Hematopoietic multipotent progenitor cell treated with erythropoietin and hydrocortisone succinate and interleukin-3 and kit ligand, for 4 days (in vitro differentiated cells): Measurements from ENCODE around the gene SERGEF.
A peak's percentile ranks its signal among the peaks of the same experiment; 100 is the strongest.

Source experiments
- DNase-seq: peaks from one replicate; pipeline ENCODE4 v3.0.0-alpha.2; 2015

Gene SERGEF

GRCh38 chr11:17765356-17766072 is 247.3 kb downstream of the SERGEF start:
- DNase-seq: peak; percentile 32

GRCh38 chr11:17764446-17765218 is 248.2 kb downstream of the SERGEF start:
- DNase-seq: no peak

GRCh38 chr11:17763703-17764102 is 249.1 kb downstream of the SERGEF start:
- no peak for DNase-seq

GRCh38 chr11:17763244-17763643 is 249.6 kb downstream of the SERGEF start:
- DNase-seq: no peak

- peak; percentile 15 for DNase-seq
Observed at GRCh38 chr11:17762309-17762974, 250.4 kb downstream of the SERGEF start.

GRCh38 chr11:17760102-17761029 is 252.5 kb downstream of the SERGEF start:
- peak; percentile 78 for DNase-seq

GRCh38 chr11:17755891-17756290 is 257.0 kb downstream of the SERGEF start:
- DNase-seq: no peak

- no peak for DNase-seq
Observed at GRCh38 chr11:17753641-17754040, 259.2 kb downstream of the SERGEF start.

- DNase-seq: no peak
Observed at GRCh38 chr11:17753153-17753552, 259.7 kb downstream of the SERGEF start.

- no peak for DNase-seq
Observed at GRCh38 chr11:17752144-17752543, 260.7 kb downstream of the SERGEF start.

- DNase-seq: no peak
Observed at GRCh38 chr11:17751558-17751957, 261.3 kb downstream of the SERGEF start.

- no peak for DNase-seq
Observed at GRCh38 chr11:17750801-17751165, 262.1 kb downstream of the SERGEF start.

GRCh38 chr11:17750013-17750800 is 262.6 kb downstream of the SERGEF start:
- DNase-seq: no peak

- no peak for DNase-seq
Observed at GRCh38 chr11:17748761-17749721, 263.8 kb downstream of the SERGEF start.

GRCh38 chr11:17748044-17748443 is 264.8 kb downstream of the SERGEF start:
- no peak for DNase-seq

GRCh38 chr11:17747131-17747955 is 265.5 kb downstream of the SERGEF start:
- DNase-seq: no peak

GRCh38 chr11:17746096-17746495 is 266.8 kb downstream of the SERGEF start:
- DNase-seq: no peak

GRCh38 chr11:17745023-17745772 is 267.6 kb downstream of the SERGEF start:
- DNase-seq: no peak
